ENCODE measurements around the gene SRSF9.
A peak's percentile ranks its signal among the peaks of the same experiment; 100 is the strongest.

DNA sequence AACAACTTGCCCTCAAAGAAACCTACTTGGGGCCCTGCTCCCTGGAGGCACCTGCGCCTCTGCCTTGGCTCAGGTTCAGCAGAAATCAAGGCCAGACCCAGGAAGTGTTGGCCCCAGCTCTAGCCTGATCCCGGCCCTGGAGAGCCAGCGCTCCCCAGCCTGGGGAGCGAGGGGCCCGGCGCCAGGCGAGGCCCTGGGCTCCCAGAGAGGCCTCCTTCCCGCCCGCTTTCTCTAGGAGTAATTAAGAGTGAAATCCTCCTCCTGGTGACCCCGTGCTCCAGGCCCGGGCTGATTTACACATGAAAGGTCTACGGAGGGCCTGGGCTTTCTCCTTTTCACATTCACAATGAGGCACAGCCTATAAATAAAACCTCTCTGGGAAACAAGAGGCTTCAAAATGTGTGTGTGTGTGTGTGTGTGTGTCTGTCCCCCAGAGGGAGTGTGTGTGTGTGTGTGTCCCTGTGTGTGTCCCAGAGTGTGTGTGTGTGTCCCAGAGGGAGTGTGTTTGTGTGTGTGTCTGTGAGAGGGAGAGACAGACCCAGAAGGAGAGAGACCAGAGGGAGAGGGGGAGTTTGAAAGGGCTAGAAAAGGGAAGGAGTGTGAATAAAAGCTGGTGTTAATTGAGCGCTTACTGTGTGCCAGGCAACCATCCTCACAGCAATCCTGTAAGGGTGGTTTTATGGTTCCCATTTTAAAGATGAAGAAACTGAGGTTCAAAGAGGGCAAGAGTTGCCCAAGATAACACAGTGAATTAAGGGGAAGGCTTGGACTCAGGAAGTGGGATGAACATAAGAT, 55.5 kb downstream of the SRSF9 start:
- TF ChIP-seq SUZ12 (IDR thresholded peaks at IDR 0.05) (no peak), TARDBP (IDR thresholded peaks at IDR 0.05) (no peak), FOXM1 (IDR thresholded peaks at IDR 0.05; ENCODE audit: borderline replicate concordance) (no peak), HDGF (IDR thresholded peaks at IDR 0.05; ENCODE audit: borderline replicate concordance) (no peak), ZNF384 (IDR thresholded peaks at IDR 0.05) (no peak), L3MBTL2 (conservative IDR thresholded peaks at IDR 0.05) (peak; percentile 56; the same call in 1 of the 2 replicates), SP1 (IDR thresholded peaks at IDR 0.05) (no peak), FOXA1 (IDR thresholded peaks at IDR 0.05) (no peak), BHLHE40 (IDR thresholded peaks at IDR 0.05; ENCODE audit: borderline replicate concordance) (no peak)
